Vagina (tissue), 2 donors: ENCODE data around the gene IL13RA1.

Experiments used
- CTCF ChIP-seq, 3 experiments: fragments of 450-650 bp in 2 of 3; fragments of 200-600 bp in 1 of 3; sonication (generic) in 1 of 3; IDR thresholded peaks; one replicate each; pipeline ENCODE4 v1.5.1; 2017 to 2019; ENCODE audit warnings: antibody characterized with exemption in 3 of 3, mild to moderate bottlenecking in 2 of 3, moderate library complexity in 2 of 3
- POLR2A ChIP-seq, 2 donors: fragments of 450-650 bp; IDR thresholded peaks; one replicate each; pipeline ENCODE4 v1.6.1; 2017; ENCODE audit warnings: antibody characterized with exemption in 2 of 2, mild to moderate bottlenecking in 2 of 2, moderate library complexity in 2 of 2
- POLR2AphosphoS5 ChIP-seq, 2 donors: sonication (generic); formaldehyde crosslinking; IDR thresholded peaks; one replicate each; pipeline ENCODE4 v1.9.0; 2017; ENCODE audit warnings: antibody characterized with exemption in 2 of 2, mild to moderate bottlenecking in 2 of 2, low read depth in 1 of 2; ENCODE audit not compliant: insufficient read depth in 1 of 2

- no peak for TF ChIP-seq CTCF (IDR thresholded peaks at IDR 0.05)
- TF ChIP-seq POLR2A (IDR thresholded peaks at IDR 0.05) = no peak
- TF ChIP-seq POLR2AphosphoS5 (IDR thresholded peaks at IDR 0.05; ENCODE audit: insufficient read depth in 1 of 2, low read depth in 1 of 2) = no peak
These were observed 24.7 kb upstream of the IL13RA1 start for GRCh38 chrX:118702741-118703140.
